ENCODE data around the gene RHPN2. TPM values are rescaled to one million over a fixed set of nuclear protein-coding genes. Genes with fewer than 3 reads are reported as not detected.

Gene RHPN2
- total and polyA plus RNA-seq, 2 of the 13 experiments (the other 11 are each of a cell fraction or from before 2014, with no cell fraction given), result 20.3 to 48.0 TPM

GRCh38 chr19:33100894-33101644 is 36.4 kb upstream of the RHPN2 start (continued):
- no peak for TF ChIP-seq RELA (CRISPR knock-in tag; IDR thresholded peaks at IDR 0.05)
- TF ChIP-seq REPIN1 (CRISPR knock-in tag; IDR thresholded peaks at IDR 0.05; ENCODE audit: borderline replicate concordance, low read depth), result 0 out of 2 replicates have a peak, but pooled peaks have one; percentile 51
- peak; percentile 55; the same call in 1 of the 2 replicates for TF ChIP-seq HNF1A (IDR thresholded peaks at IDR 0.05; ENCODE audit: low read depth)
- TF ChIP-seq HNF1A (CRISPR knock-in tag; IDR thresholded peaks at IDR 0.05; ENCODE audit: borderline replicate concordance), result peak; percentile 55; the same call in 1 of the 2 replicates
- TF ChIP-seq MAFF (IDR thresholded peaks at IDR 0.05; ENCODE audit: low read depth, low read length), result peak; percentile 38; the same call in 1 of the 2 replicates
- TF ChIP-seq SYNCRIP (IDR thresholded peaks at IDR 0.05; ENCODE audit: insufficient read depth, low read depth, low read length), result no peak
- peak; percentile 55; the same call in 1 of the 2 replicates for TF ChIP-seq JUND (CRISPR knock-in tag; IDR thresholded peaks at IDR 0.05)
- no peak for TF ChIP-seq TRIM24 (CRISPR knock-in tag; IDR thresholded peaks at IDR 0.05)
- no peak for TF ChIP-seq HBP1 (CRISPR knock-in tag; IDR thresholded peaks at IDR 0.05; ENCODE audit: low read depth)
- no peak for TF ChIP-seq UBTF (CRISPR knock-in tag; IDR thresholded peaks at IDR 0.05)
- peak; percentile 44; the same call in 1 of the 2 replicates for TF ChIP-seq SALL1 (CRISPR knock-in tag; IDR thresholded peaks at IDR 0.05)
- no peak for TF ChIP-seq ZNF570 (CRISPR knock-in tag; IDR thresholded peaks at IDR 0.05; ENCODE audit: borderline replicate concordance)
- TF ChIP-seq ZNF577 (CRISPR knock-in tag; IDR thresholded peaks at IDR 0.05; ENCODE audit: borderline replicate concordance, low read depth), result no peak
- TF ChIP-seq ZNF782 (CRISPR knock-in tag; IDR thresholded peaks at IDR 0.05; ENCODE audit: borderline replicate concordance), result no peak
- no peak for TF ChIP-seq ZNF317 (CRISPR knock-in tag; IDR thresholded peaks at IDR 0.05)
- TF ChIP-seq GABPA (IDR thresholded peaks at IDR 0.05; ENCODE audit: low read depth, low read length), result no peak
- no peak for TF ChIP-seq GABPA (CRISPR knock-in tag; IDR thresholded peaks at IDR 0.05; ENCODE audit: low read depth)
- no peak for TF ChIP-seq ZEB1 (IDR thresholded peaks at IDR 0.05; ENCODE audit: insufficient replicate concordance, low read depth)
- no peak for TF ChIP-seq ZNF33B (CRISPR knock-in tag; IDR thresholded peaks at IDR 0.05)
- no peak for TF ChIP-seq CBX1 (IDR thresholded peaks at IDR 0.05; ENCODE audit: low read depth)
- TF ChIP-seq MYPOP (CRISPR knock-in tag; IDR thresholded peaks at IDR 0.05), result no peak

All from HepG2 (cell line).